Activated CD4-positive, alpha-beta T cell treated with anti-CD3 and anti-CD28 coated beads for 4 hours (primary cell): ENCODE results near the gene MAPK4.

Experiments
- DNase-seq, 2 donors: peaks; one replicate each; pipeline ENCODE4 v3.0.0-alpha.2; 2020

Gene MAPK4

GRCh38 chr18:50656396-50656795 lies 96.5 kb downstream of the MAPK4 start:
- DNase-seq = no peak

- DNase-seq = no peak
Observed at GRCh38 chr18:50656841-50657470, 97.1 kb downstream of the MAPK4 start.

GRCh38 chr18:50658601-50659000 lies 98.7 kb downstream of the MAPK4 start:
- DNase-seq = no peak

- DNase-seq = no peak
Observed at GRCh38 chr18:50659091-50660003, 99.5 kb downstream of the MAPK4 start.

GRCh38 chr18:50661013-50661412 lies 101.1 kb downstream of the MAPK4 start:
- no peak for DNase-seq

GRCh38 chr18:50662177-50662576 lies 102.3 kb downstream of the MAPK4 start:
- no peak for DNase-seq

- no peak for DNase-seq
Observed at GRCh38 chr18:50662775-50663383, 103.0 kb downstream of the MAPK4 start.

GRCh38 chr18:50663626-50664441 lies 103.9 kb downstream of the MAPK4 start:
- no peak for DNase-seq

GRCh38 chr18:50665015-50665414 lies 105.1 kb downstream of the MAPK4 start:
- DNase-seq = no peak

- no peak for DNase-seq
Observed at GRCh38 chr18:50665519-50665918, 105.6 kb downstream of the MAPK4 start.

- no peak for DNase-seq
Observed at GRCh38 chr18:50666536-50666935, 106.6 kb downstream of the MAPK4 start.

GRCh38 chr18:50671376-50671775 lies 111.5 kb downstream of the MAPK4 start:
- DNase-seq = no peak

GRCh38 chr18:50674307-50674980 lies 114.6 kb downstream of the MAPK4 start:
- no peak for DNase-seq

- DNase-seq = no peak
Observed at GRCh38 chr18:50675043-50675442, 115.2 kb downstream of the MAPK4 start.

GRCh38 chr18:50678651-50679050 lies 118.8 kb downstream of the MAPK4 start:
- DNase-seq = no peak

- DNase-seq = no peak
Observed at GRCh38 chr18:50679056-50679455, 119.2 kb downstream of the MAPK4 start.

- no peak for DNase-seq
Observed at GRCh38 chr18:50679656-50680055, 119.8 kb downstream of the MAPK4 start.

- no peak for DNase-seq
Observed at GRCh38 chr18:50680966-50681365, 121.1 kb downstream of the MAPK4 start.

GRCh38 chr18:50682852-50683251 lies 123.0 kb downstream of the MAPK4 start:
- DNase-seq = no peak

- no peak for DNase-seq
Observed at GRCh38 chr18:50686409-50686808, 126.5 kb downstream of the MAPK4 start.

- no peak for DNase-seq
Observed at GRCh38 chr18:50687491-50687890, 127.6 kb downstream of the MAPK4 start.

- DNase-seq = no peak
Observed at GRCh38 chr18:50689578-50689977, 129.7 kb downstream of the MAPK4 start.
